ENCODE data around the gene YBX3.

YBX3 gene

GRCh38 chr12:10652192-10652591, 70.9 kb downstream of the YBX3 start:
- H3K4me1 ChIP-seq (ENCODE audit: low read length) = no peaks in the 10 kb centered on the region
- no peaks in the 10 kb centered on the region for H3K79me2 ChIP-seq (ENCODE audit: low read length)
- no peak overlapping the region for H3K4me3 ChIP-seq (ENCODE audit: low read length)
- H3K9me3 ChIP-seq (replicated peaks; ENCODE audit: insufficient read depth, low read length) = no peaks in the 10 kb centered on the region
- H3K4me2 ChIP-seq (ENCODE audit: low read depth, low read length) = no peak overlapping the region
- no peaks in the 10 kb centered on the region for H3F3A ChIP-seq (ENCODE audit: insufficient read depth, low read length)
- H3K27ac ChIP-seq (ENCODE audit: low read length) = no peak overlapping the region
- H3K36me3 ChIP-seq (replicated peaks; ENCODE audit: insufficient read depth, low read length) = no peaks in the 10 kb centered on the region
- DNase-seq = no peak
- H4K20me1 ChIP-seq (ENCODE audit: insufficient read depth, low read length) = no peaks in the 10 kb centered on the region
- no peaks in the 10 kb centered on the region for H3K9me2 ChIP-seq (replicated peaks; ENCODE audit: insufficient read depth, low read length)
- no peak overlapping the region for H3K9ac ChIP-seq (ENCODE audit: low read length)
- H2AFZ ChIP-seq (ENCODE audit: low read length) = no peak overlapping the region
- no peaks in the 10 kb centered on the region for H3K27me3 ChIP-seq (replicated peaks; ENCODE audit: insufficient read depth, low read length)
- TF ChIP-seq CTCF (IDR thresholded peaks at IDR 0.05; ENCODE audit: low read length) (no peak), EZH2 (optimal IDR thresholded peaks at IDR 0.05; ENCODE audit: low read depth, low read length) (no peak), EZH2phosphoT487 (IDR thresholded peaks at IDR 0.05; ENCODE audit: low read length) (no peak)
